DOHH2 (cell line): ENCODE results near the gene CPED1.

Source experiments
- EZH2phosphoT487 ChIP-seq: fragments of 200-600 bp; sonication (generic); IDR thresholded peaks from 2 replicates; pipeline ENCODE4 v1.6.1; 2017; ENCODE audit warnings: borderline replicate concordance, mild to moderate bottlenecking, antibody characterized with exemption, low read length, moderate library complexity, mixed read lengths
- TF ChIP-seq, protein P1 (sequence below): fragments of 200-600 bp; sonication (generic); IDR thresholded peaks from one replicate; pipeline ENCODE4 v1.5.1; 2014; ENCODE audit warnings: antibody characterized with exemption, mild to moderate bottlenecking, low read depth, low read length; ENCODE audit not compliant: poor library complexity, severe bottlenecking

- TF ChIP-seq, protein P1, sequence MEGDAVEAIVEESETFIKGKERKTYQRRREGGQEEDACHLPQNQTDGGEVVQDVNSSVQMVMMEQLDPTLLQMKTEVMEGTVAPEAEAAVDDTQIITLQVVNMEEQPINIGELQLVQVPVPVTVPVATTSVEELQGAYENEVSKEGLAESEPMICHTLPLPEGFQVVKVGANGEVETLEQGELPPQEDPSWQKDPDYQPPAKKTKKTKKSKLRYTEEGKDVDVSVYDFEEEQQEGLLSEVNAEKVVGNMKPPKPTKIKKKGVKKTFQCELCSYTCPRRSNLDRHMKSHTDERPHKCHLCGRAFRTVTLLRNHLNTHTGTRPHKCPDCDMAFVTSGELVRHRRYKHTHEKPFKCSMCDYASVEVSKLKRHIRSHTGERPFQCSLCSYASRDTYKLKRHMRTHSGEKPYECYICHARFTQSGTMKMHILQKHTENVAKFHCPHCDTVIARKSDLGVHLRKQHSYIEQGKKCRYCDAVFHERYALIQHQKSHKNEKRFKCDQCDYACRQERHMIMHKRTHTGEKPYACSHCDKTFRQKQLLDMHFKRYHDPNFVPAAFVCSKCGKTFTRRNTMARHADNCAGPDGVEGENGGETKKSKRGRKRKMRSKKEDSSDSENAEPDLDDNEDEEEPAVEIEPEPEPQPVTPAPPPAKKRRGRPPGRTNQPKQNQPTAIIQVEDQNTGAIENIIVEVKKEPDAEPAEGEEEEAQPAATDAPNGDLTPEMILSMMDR = no peak
- no peak for TF ChIP-seq EZH2phosphoT487
These were observed 335.2 kb downstream of the CPED1 start for GRCh38 chr7:121323515-121324302.
